ENCODE measurements around the gene PROZ. TPM values are rescaled to one million over a fixed set of nuclear protein-coding genes. Genes with fewer than 3 reads are reported as not detected.

The PROZ gene
- total and polyA plus RNA-seq, 9 of the 15 experiments (the other 6 are each of a cell fraction or from before 2014, with no cell fraction given) = not detected

DNA sequence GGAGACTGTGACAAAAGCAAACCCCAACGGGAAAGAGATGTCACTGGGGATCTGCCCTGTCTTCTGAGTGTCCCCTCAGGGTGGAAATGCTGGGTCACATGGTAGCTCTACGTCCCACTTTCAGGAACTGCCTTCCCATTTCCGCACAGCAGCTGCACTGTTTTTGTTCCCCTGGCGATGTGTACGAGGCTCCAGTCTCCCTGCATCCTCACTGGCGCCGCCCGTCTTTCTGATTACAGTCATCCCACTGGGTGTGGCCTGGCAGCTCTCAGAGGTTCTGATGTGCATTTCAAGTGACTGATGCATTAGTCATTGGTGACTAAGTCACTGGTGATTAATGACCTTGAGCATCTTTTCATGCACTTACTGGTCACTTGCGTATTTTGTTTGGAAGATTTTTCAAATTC, 28.8 kb downstream of the PROZ start (continued):
- TF ChIP-seq TAF7 (tag; IDR thresholded peaks at IDR 0.05) = no peak
- no peak for TF ChIP-seq CAMTA2 (CRISPR knock-in tag; conservative IDR thresholded peaks at IDR 0.05)
- TF ChIP-seq RUNX1 (IDR thresholded peaks at IDR 0.05; ENCODE audit: low read depth) = no peak
- TF ChIP-seq NR4A1 (CRISPR knock-in tag; IDR thresholded peaks at IDR 0.05) = no peak
- TF ChIP-seq NR4A1 (tag; IDR thresholded peaks at IDR 0.05) = no peak
- TF ChIP-seq ZNF224 (CRISPR knock-in tag; IDR thresholded peaks at IDR 0.05) = no peak
- no peak for TF ChIP-seq NEUROD1 (IDR thresholded peaks at IDR 0.05; ENCODE audit: borderline replicate concordance, low read depth, low read length, partially characterized antibody)
- TF ChIP-seq, protein P1, sequence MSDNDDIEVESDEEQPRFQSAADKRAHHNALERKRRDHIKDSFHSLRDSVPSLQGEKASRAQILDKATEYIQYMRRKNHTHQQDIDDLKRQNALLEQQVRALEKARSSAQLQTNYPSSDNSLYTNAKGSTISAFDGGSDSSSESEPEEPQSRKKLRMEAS (CRISPR knock-in tag; IDR thresholded peaks at IDR 0.05) = no peak
- TF ChIP-seq XRCC3 (IDR thresholded peaks at IDR 0.05) = no peak
- TF ChIP-seq, protein P2, sequence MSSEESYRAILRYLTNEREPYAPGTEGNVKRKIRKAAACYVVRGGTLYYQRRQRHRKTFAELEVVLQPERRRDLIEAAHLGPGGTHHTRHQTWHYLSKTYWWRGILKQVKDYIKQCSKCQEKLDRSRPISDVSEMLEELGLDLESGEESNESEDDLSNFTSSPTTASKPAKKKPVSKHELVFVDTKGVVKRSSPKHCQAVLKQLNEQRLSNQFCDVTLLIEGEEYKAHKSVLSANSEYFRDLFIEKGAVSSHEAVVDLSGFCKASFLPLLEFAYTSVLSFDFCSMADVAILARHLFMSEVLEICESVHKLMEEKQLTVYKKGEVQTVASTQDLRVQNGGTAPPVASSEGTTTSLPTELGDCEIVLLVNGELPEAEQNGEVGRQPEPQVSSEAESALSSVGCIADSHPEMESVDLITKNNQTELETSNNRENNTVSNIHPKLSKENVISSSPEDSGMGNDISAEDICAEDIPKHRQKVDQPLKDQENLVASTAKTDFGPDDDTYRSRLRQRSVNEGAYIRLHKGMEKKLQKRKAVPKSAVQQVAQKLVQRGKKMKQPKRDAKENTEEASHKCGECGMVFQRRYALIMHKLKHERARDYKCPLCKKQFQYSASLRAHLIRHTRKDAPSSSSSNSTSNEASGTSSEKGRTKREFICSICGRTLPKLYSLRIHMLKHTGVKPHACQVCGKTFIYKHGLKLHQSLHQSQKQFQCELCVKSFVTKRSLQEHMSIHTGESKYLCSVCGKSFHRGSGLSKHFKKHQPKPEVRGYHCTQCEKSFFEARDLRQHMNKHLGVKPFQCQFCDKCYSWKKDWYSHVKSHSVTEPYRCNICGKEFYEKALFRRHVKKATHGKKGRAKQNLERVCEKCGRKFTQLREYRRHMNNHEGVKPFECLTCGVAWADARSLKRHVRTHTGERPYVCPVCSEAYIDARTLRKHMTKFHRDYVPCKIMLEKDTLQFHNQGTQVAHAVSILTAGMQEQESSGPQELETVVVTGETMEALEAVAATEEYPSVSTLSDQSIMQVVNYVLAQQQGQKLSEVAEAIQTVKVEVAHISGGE (CRISPR knock-in tag; IDR thresholded peaks at IDR 0.05) = no peak
- peak; percentile 21; the same call in 1 of the 2 replicates for TF ChIP-seq TEAD4 (IDR thresholded peaks at IDR 0.05; ENCODE audit: low read length)
- no peak for TF ChIP-seq TEAD4 (CRISPR knock-in tag; IDR thresholded peaks at IDR 0.05; ENCODE audit: borderline replicate concordance)
- TF ChIP-seq MCM3 (IDR thresholded peaks at IDR 0.05) = no peak
- no peak for TF ChIP-seq ZNF707 (CRISPR knock-in tag; conservative IDR thresholded peaks at IDR 0.05)
- TF ChIP-seq SMARCA5 (IDR thresholded peaks at IDR 0.05) = no peak
- TF ChIP-seq, protein P3, sequence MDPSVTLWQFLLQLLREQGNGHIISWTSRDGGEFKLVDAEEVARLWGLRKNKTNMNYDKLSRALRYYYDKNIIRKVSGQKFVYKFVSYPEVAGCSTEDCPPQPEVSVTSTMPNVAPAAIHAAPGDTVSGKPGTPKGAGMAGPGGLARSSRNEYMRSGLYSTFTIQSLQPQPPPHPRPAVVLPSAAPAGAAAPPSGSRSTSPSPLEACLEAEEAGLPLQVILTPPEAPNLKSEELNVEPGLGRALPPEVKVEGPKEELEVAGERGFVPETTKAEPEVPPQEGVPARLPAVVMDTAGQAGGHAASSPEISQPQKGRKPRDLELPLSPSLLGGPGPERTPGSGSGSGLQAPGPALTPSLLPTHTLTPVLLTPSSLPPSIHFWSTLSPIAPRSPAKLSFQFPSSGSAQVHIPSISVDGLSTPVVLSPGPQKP (CRISPR knock-in tag; IDR thresholded peaks at IDR 0.05) = no peak
- TF ChIP-seq GTF2E2 (tag; IDR thresholded peaks at IDR 0.05) = no peak
- no peak for TF ChIP-seq ARID2 (IDR thresholded peaks at IDR 0.05)
- TF ChIP-seq, protein P4, sequence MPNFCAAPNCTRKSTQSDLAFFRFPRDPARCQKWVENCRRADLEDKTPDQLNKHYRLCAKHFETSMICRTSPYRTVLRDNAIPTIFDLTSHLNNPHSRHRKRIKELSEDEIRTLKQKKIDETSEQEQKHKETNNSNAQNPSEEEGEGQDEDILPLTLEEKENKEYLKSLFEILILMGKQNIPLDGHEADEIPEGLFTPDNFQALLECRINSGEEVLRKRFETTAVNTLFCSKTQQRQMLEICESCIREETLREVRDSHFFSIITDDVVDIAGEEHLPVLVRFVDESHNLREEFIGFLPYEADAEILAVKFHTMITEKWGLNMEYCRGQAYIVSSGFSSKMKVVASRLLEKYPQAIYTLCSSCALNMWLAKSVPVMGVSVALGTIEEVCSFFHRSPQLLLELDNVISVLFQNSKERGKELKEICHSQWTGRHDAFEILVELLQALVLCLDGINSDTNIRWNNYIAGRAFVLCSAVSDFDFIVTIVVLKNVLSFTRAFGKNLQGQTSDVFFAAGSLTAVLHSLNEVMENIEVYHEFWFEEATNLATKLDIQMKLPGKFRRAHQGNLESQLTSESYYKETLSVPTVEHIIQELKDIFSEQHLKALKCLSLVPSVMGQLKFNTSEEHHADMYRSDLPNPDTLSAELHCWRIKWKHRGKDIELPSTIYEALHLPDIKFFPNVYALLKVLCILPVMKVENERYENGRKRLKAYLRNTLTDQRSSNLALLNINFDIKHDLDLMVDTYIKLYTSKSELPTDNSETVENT (CRISPR knock-in tag; IDR thresholded peaks at IDR 0.05) = no peak
- TF ChIP-seq SETDB1 (IDR thresholded peaks at IDR 0.05; ENCODE audit: low read length) = no peak
- no peak for TF ChIP-seq HDAC1 (IDR thresholded peaks at IDR 0.05)
- TF ChIP-seq RBM39 (optimal IDR thresholded peaks at IDR 0.05; ENCODE audit: low read depth, low read length) = no peak
- TF ChIP-seq COPS2 (conservative IDR thresholded peaks at IDR 0.05) = no peak
- TF ChIP-seq MAZ (CRISPR knock-in tag; conservative IDR thresholded peaks at IDR 0.05 in 1 of 2, IDR thresholded peaks at IDR 0.05 in 1 of 2) = no peak

Measured in K562 (cell line).